ENCODE measurements around the gene CTXN1.
"Not testable (repeated sequence)": the region's sequence is repeated elsewhere in the genome, so short reads cannot be mapped to it uniquely, and the experiment has no call there.

Gene CTXN1

GRCh38 chr19:7927605-7928333 lies 1.8 kb upstream of the CTXN1 start:
- no peak for DNase-seq (ENCODE audit: low read depth)
- no peak overlapping the region for H3K4me3 ChIP-seq (ENCODE audit: low read depth, low read length)

- H3K4me3 ChIP-seq (ENCODE audit: low read depth, low read length) = no peak overlapping the region
- DNase-seq (ENCODE audit: low read depth) = no peak
Observed at GRCh38 chr19:7926727-7927604, 1.0 kb upstream of the CTXN1 start.

GRCh38 chr19:7925171-7925851 lies 624 bp downstream of the CTXN1 start:
- peak overlapping the region; percentile 48 for H3K4me3 ChIP-seq (ENCODE audit: low read depth, low read length)
- DNase-seq (ENCODE audit: low read depth) = no peak

- no peak for DNase-seq (ENCODE audit: low read depth)
- H3K4me3 ChIP-seq (ENCODE audit: low read depth, low read length) = peak overlapping the region; percentile 48
Observed at GRCh38 chr19:7924651-7925170, 1.2 kb downstream of the CTXN1 start.

- H3K4me3 ChIP-seq (ENCODE audit: low read depth, low read length) = no peak overlapping the region
- DNase-seq (ENCODE audit: low read depth) = no peak
Observed at GRCh38 chr19:7924241-7924640, 1.7 kb downstream of the CTXN1 start.

- DNase-seq (ENCODE audit: low read depth) = no peak
- no peak overlapping the region for H3K4me3 ChIP-seq (ENCODE audit: low read depth, low read length)
Observed at GRCh38 chr19:7923295-7924191, 2.4 kb downstream of the CTXN1 start.

- no peak for DNase-seq (ENCODE audit: low read depth)
- no peak overlapping the region for H3K4me3 ChIP-seq (ENCODE audit: low read depth, low read length)
Observed at GRCh38 chr19:7922836-7923195, 3.1 kb downstream of the CTXN1 start.

- H3K4me3 ChIP-seq (ENCODE audit: low read depth, low read length) = peak overlapping the region; percentile 55
- no peak for DNase-seq (ENCODE audit: low read depth)
Observed at GRCh38 chr19:7921967-7922835, 3.7 kb downstream of the CTXN1 start.

- DNase-seq (ENCODE audit: low read depth) = no peak
- H3K4me3 ChIP-seq (ENCODE audit: low read depth, low read length) = peak overlapping the region; percentile 55
Observed at GRCh38 chr19:7921302-7921966, 4.5 kb downstream of the CTXN1 start.

GRCh38 chr19:7920519-7921301 lies 5.2 kb downstream of the CTXN1 start:
- peak; percentile 85 for DNase-seq (ENCODE audit: low read depth)
- peak overlapping the region; percentile 74 for H3K4me3 ChIP-seq (ENCODE audit: low read depth, low read length)

- H3K4me3 ChIP-seq (ENCODE audit: low read depth, low read length) = peak within 1 kb of the TSS; percentile 74
- DNase-seq (ENCODE audit: low read depth) = peak; percentile 76
Observed at GRCh38 chr19:7919610-7920518, 6.1 kb downstream of the CTXN1 start, which contains the start of gene SNAPC2. SNAPC2 (plus strand) TSS chr19:7920338; CDS start chr19:7920367, 29 bp downstream.

GRCh38 chr19:7918615-7919421 lies 7.1 kb downstream of the CTXN1 start:
- H3K4me3 ChIP-seq (ENCODE audit: low read depth, low read length) = no peak overlapping the region
- no peak for DNase-seq (ENCODE audit: low read depth)

GRCh38 chr19:7918062-7918614 lies 7.8 kb downstream of the CTXN1 start:
- H3K4me3 ChIP-seq (ENCODE audit: low read depth, low read length) = peak overlapping the region; percentile 51
- not testable (repeated sequence) for DNase-seq (ENCODE audit: low read depth)

GRCh38 chr19:7917267-7918061 lies 8.5 kb downstream of the CTXN1 start:
- peak overlapping the region; percentile 51 for H3K4me3 ChIP-seq (ENCODE audit: low read depth, low read length)
- no peak for DNase-seq (ENCODE audit: low read depth)
